ENCODE data around the gene OLFML2B.
"Not testable (repeated sequence)": the region's sequence is repeated elsewhere in the genome, so short reads cannot be mapped to it uniquely, and the experiment has no call there.

The OLFML2B gene

DNA sequence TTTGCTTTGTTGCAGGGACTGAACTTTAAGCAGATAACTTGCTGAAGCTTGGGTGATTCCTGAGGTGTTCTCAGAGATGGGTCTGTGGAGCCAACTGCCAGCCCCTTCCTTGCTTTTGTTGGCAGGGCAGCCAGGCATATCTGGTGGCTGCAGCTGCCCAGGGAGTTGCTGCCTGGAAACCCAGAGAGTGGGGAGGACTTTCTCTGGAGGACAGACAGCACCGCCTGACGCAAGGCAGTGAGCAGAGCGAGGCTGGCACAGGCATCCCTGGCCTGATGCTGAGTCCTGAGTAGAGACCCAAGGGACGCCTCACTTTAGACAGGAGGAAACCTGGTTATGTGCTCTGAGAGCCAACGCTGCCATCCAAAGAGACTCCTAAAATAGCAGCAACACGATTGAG, 9.8 kb upstream of the OLFML2B start:
- no peak for DNase-seq

DNA sequence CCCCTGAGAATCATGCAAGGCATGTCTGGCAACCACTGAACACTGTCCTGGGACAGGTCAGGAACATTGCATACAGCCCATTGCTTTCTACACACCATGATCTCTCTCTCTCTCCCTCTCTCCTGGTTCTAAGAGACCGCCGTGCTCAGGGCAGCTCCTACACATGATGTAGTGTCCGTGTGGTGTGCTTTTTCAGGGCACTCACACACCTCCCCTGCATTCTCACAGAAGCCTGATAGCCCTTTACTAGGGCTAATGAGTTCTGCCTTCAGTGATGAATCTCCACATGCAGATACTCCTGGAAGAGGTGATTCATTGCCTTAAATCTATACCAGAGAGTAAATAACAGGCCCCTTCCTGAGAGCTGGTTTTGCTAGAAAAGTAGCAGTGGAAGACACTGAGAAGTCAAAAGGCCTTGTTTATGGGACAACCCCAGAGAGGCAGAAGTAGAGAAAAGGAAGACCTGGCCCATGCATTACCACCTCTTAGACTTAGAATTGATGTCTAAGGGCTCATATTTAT, 7.2 kb upstream of the OLFML2B start:
- DNase-seq: no peak

DNA sequence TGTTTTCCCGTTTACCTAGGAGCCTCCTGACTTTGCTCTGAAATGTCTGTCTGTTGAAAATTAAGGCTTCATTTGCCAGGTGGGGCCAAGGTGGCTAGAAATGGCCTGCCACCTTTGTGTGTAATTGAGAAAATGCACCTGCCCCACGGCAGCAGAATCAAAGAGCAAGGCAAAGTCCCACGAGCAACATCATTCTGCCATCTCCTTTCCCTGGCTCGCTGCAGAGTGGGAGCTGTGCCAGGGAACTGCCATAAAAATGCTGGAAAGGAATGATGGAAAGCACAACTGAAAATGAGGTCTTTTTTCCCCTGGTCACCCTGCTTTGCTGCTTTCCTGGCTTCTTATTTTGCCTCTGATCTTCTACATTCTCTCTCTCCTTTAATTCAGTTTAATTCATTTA, 5.5 kb upstream of the OLFML2B start:
- DNase-seq: no peak

DNA sequence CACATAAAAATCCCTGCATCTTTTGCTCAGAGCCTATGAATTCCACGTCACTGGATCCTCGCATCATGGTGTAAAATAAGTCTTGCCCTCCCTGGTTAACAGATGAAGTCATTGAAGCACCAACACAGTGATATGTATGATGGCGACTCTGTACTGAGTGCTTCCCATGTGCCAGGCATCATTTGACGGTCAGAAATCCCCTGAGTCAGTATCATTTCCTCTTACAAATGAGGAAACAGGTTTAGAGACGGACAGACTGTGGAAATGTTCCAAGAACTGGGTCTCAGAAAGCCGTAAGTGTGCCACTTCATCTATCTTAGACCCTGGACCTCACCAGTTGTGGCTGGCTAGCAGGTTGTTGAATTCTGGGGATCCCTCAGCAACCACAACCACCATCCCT, 5.1 kb upstream of the OLFML2B start:
- no peak for DNase-seq

DNA sequence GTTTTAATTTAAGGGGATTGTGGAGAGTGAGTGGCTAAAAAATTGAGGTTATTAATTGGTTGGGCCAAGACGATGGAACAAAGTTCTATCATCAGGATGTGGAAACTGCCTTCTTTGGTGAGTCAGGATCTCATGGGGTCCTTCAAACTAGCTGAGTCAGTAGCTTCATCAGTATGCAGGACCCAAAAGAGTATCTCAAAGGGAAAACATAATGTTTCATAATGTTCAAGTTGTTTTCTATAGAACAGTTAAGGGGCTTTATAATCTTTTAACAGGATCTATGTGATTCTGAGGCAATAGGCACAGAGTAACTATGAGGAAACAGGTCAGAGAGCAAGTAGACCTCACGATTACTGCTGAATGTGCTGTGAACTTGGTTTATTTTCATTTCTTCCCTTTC, 3.2 kb upstream of the OLFML2B start:
- DNase-seq: no peak

DNA sequence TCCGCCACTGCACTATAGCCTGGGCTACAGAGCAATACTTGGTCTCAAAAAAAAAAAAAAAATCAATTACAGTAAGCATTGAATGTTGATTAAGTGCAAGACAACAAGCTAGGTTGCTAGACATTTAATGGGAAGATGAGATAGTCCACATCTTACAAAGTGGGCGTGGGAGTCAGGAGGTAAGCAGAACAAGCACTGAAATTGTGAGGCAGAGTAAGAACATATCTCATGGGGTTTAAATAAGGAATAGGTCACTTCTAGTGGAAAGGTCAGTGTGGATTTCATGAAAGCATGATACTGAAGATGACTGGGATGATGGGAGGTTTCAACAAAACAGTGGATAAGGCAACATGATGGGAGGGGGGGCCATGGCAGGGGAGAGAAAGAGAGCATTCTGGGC, 1.9 kb upstream of the OLFML2B start:
- DNase-seq: no peak

DNA sequence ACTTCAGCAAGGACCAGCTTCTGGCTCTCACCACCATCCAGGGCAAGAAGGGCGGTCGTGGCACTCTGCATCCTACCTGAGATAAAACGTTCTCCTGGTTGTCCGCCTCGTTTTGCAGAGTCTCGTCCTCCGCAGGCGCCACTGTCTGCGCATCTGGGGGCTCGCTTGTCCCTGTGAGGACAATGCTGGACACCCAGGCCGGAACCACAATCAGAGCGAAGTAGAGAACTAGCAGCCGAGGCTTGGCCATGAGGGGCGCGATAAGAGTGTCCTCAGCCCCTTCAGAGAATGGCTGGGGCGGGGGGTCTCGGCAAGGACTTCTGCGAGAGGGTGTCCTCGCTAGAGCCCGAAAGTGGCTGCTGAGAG, 505 bp downstream of the OLFML2B start:
- DNase-seq: no peak

DNA sequence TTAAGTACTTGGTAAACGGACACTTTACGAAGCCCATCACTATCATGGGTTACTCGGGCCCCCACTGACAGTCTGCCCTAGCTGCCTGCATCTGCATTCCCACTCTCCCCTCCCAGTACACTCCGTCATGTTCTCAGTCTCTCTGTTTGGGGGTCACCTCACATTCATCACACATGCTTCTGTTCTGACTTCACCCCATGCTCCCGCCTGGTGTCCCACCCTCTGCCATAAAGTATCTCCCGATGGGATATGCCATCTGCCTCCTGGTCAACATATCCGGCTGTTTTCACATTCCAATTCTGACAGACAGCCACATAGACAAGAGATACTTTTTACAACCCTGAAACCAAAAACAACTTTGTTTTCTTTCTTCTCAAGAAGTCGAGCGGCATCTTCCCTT, 1.0 kb downstream of the OLFML2B start:
- DNase-seq: no peak

DNA sequence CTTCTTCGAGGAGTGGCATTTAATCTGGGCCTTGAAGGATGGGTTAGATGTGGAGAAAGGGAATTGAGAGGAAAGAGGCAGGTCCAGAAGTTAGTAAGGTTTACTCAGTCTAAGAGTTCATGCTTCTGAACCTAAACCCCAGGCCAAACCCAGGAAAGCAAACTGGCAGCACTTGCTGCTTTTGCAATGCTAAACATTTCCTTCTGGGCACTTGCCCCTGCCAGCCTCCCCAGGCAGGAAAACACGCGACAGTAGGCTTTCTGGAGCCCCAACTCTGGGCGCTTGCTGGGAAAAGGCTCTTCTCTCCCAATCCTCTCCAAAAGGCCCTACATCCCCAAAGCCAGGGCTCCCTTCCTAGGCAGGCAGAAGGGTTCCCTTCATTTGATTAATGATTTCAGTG, 2.5 kb downstream of the OLFML2B start:
- DNase-seq: no peak

DNA sequence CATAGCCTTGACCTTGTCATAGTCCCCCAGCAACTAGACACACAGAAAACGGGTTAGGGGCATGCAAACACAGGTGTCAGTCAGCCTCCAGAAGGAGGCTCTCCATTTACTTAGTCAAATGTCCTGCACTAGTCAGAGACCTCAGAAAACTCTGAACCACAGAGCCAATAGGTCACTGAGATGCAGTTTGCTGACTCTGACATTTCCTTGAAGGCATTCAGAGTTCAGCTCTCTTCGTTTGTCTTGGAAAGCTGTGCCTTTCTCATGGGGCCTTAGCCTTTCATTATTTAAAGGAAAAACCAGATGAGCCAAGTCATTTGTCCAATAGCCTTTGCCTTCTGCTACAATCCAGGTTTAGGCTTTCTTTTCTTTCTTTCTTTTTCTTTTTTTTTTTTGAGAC, 3.5 kb downstream of the OLFML2B start:
- no peak for DNase-seq

DNA sequence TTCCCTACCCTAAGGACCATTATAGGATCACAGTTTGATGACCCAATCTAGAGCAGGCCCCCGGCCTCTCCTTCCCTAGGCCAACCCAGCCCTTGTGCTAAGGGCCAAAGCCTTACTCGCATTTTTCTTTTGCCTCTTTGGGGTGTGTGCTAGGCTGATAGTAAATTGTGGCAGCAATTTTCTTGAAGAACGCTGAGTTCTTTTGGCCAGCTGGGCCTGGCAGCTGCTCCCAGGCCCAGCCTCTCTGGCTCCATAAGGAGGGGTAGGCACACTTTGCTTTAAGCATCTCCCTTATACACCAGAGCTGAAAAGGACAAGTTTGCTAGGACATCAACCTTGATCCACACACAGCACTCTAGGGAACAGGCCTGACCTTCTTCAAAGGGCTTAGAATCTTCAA, 4.2 kb downstream of the OLFML2B start:
- no peak for DNase-seq

DNA sequence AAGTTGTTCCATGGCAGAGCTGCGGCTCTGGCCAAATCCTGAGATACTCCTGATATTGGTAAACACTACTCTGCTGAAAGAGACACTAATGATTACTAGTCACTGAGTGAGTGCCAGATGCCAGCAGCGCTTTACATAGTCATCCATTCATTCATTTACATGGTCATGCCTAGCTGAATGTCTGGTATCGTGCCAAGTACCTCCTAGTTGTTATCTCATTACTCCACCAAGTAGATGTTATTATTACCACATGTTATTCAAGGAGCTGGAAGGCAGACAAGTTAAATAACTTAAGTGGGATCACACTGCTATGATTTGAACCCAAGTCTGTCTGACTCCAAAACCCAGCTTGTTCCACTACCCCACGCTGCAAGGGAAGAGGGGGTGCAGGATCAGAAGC, 4.7 kb downstream of the OLFML2B start:
- DNase-seq: no peak

DNA sequence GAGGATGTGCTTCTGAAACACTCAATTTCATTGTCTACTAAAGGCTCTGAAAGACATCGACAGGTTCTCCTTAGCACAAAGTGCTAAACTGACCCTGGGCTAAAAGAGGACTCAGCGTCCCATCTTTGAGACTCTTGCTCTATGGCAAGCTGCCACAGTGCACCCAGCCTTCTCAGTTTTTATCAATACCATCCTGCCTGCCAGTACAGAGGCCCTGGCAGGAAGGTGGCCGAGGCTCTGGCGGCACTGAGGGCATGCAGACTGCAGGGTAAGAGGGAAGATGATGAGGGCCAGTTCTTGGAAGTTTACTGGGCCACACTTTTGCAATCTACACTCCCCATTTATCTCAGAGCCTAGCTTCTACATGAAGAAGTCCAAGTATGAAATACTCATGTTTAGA, 5.3 kb downstream of the OLFML2B start:
- DNase-seq: no peak

DNA sequence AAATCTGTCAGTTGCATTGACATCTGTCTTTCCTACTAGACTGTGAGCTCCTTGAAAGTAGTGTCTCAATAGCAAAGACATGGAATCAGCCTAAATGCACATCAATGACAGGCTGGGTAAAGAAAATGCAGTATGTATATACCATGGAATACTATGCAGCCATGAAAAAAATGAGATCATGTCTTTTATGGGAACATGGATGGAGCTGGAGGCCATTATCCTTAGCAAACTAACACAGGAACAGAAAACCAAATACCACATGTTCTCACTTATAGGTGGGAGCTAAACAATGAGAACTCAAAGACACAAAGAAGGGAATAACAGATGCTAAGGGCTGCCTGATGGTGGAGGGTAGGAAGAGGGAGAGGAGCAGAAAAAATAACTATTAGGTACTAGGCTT, 5.9 kb downstream of the OLFML2B start:
- not testable (repeated sequence) for DNase-seq

DNA sequence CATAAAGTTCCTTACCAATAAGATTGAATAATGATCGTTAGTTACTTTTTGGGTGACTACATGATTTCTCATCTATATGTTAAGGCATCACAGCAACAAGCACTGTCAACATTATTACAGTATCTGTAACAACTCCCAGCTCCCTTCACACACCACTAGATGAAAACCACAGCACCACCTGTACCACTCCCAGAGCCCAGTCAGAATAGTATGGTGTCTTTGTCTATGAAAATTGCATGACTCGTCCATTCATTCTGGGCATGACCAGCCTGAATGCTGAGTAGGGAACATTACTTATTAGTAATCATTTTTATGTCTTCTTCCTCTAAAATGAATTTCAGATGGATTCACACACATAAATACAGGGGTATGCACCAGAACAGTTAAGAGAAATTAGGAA, 7.0 kb downstream of the OLFML2B start:
- DNase-seq: no peak

DNA sequence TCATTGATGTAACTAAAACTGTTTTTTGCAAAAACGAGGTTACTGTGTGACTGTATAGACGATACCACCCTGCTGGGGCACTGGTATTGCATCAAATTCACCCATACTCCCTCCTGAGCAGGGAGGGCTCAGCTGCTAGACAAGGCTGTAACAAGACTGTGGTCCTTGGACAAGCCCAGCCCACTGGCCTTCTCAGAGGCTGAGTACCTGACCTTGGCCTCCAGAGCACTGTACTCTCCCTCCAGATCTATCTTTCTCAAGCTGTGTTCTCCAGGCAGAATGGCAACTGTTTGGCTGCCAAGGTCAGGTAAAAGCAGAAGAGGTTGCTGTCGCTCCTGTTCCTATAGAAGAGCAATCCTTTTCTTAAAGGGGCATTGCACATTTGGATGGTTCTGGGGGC, 8.5 kb downstream of the OLFML2B start:
- DNase-seq: no peak

DNA sequence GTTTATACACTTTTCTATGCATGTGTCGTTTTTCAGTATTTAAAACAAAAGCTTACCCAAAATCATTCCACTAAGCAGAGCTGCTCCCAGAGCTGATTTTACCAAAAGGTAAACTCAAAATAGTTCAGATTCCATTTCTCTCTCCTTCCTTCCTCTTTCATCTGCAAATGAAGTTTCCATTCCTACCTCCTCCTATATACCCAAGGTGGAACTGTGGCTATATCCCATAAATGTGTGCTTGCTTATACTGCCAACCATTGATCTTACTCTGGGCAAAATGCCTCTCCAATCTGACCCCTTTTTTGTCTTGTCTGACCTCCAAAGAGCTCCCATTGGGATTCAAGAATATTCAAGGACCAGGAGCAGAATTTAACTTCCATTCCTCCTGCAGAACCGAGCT, 9.5 kb downstream of the OLFML2B start:
- no peak for DNase-seq

DNA sequence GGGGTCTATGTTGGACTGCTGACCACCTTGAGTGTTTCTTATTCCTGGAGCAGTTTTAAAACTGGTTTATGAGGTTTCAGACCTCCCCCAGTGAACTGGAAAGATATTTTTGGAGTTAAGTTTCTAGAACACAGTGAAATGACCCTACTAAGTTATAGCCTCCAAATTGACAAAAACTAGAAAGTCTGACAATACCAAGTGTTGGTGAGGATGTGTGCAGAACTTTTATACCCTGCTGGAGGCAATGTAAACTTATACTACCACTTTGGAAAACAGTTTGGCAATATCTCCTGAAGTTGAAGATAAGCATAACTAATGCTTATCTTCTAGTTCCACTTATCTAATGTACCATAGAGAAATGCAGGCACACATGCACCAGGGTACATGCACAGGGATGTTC, 10.4 kb downstream of the OLFML2B start:
- DNase-seq: no peak

DNA sequence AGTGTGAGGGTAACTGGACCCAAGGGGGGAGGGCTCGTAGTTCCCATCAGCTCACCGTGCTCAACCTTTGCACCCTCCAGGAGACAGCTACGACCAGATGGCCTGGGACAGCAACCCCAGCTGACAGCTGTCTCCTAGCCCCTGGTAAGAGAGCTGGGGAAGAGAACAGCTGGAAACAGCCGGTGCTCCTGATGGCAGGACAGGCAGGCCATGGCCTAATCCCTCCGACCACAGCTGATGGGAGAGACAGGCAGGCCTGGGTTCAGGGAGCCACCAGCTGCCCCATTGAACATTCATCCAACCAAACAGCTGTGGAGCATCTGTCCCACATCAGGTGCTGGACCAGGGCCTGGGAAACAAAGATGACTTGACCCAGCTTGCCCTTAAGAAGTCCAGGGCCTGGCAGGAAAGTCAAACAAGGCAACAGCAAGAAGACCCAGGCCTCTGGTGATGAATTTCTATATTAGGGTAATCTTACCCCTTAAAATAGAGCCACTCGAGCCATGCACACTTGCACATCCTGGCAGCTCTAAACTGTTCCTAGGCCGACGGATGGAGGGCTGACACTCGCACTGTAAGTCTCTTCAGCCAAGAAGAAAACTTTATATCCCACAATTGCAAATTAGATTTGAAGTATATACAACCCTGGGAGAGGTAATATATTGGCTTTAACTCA, 12.2 kb downstream of the OLFML2B start:
- DNase-seq: no peak

DNA sequence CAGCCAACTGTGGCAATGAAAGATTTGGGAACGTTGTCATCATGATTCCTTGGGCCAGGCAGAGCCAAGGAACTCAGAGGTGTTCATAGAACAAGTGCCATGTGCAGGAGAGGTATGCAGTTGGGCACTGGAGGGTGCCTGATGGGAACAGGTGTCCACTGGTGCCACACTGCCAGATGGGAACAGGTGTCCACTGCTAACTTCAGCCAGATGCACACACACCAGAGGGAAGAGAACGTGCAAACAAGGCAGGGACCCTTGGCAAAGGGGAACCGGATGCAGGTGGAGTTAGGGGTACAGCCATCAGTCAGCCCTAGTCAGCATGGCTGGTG, 13.5 kb downstream of the OLFML2B start:
- no peak for DNase-seq

DNA sequence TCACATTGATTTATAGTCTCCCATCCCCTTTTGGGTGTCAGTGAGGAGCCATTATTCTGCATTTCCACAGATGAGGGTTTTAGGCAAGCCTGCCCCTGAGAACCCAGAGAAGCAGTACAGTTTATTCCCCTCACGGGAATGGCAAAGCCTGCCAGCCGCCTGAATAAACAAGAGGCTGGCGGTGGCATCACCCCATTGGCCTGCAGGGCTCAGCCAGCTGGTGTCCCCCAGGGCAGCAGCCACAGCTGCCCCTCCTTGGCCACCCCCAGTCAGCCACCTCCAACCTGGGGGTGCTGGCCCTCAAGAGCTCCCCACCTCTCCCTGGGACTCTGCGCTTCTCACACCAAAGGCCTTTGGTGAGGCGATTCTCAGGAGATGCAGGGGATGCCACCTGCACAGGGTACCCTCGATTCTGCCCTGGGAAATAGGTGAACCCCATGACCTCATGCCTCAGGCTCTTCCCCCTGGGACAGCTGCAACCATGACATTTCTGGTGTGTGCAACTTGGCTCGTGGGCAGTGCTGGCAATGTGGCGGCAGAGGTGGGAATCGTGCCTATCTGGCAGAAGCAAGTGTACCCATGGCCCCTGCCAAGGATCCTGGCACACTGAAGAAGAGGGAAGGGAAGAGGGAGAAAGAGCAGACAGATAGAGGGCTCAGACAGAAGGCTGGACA, 14.0 kb downstream of the OLFML2B start:
- no peak for DNase-seq

DNA sequence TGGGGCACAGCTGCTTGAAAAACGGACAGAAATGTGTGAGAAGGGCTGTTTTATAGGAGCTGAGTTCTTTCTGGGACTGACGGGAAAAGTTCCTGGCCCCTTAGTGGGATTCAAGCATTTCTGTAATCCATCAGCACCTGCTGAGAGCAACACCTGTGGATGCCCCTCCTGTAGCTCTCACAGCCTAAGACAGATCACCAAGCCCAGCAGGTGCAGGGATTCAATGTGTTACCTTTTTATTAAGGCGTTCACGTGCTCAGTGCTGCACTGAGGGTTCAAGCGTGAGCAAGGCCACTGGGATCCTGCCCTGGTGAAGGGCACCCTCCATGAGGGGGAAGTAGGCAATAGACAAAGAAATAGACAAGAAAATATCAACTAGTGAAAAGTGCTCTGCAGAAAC, 14.9 kb downstream of the OLFML2B start:
- DNase-seq: no peak

DNA sequence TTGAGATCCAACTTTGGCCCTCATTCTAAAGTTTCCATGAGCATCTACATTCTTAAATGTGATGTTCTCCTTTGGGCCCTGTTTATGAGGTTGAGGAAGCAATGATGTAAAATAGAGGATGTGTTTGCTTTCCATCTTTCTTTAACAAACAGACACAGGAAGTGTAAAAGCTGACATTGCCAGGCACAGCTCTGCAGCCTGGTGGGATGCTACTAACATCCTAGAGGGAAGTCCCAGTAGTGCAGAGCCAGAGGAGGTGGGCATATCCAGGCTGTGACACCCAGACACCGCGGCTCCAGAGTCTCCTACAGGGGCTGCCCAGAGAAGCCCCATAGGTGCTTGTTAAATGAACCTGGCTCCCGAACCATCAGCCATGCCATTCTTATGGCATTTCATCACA, 16.2 kb downstream of the OLFML2B start:
- no peak for DNase-seq

DNA sequence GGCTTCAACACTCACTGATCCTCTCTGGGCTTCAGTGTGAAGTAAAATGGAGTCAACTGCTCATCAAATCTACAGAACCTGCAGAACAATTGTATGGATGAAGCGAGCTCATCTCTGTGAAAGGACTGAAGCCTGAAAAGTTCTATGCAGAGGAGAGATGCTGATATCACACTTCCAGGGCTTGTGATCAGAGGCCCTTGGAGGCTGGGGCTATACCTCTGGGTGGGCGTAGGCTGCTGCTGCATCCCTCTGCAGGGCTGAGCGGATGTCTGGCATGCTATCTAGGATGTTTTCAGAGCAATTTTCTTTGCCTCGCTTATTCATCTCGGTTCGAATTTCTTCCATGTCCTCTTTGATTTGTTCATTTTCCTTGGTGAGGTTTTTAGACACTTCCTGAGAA, 17.6 kb downstream of the OLFML2B start:
- no peak for DNase-seq

DNA sequence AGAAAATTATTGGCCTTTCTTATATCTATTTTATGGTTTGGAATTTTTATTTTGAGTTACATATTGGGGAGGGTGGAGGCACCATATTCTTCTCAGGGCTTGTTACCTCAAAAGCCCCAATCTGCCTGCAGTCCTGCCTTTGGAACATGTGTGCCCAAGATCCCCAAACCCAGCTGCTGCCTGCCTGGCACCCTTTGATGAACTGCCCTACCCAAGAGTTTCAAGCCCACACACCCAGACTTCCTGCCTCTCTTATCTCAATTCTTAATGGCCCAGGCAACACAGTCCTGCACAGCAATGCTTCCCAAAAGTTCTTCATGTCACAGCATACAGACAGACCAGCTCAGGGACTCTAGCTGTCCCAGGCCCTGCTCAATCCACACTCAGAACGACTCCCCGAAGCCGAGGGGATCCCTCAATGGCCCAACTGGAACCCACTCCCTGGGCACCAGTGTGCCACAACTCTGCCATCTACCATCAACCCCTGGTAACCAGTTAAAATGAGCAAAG, 19.2 kb downstream of the OLFML2B start:
- no peak for DNase-seq
